GM20000 (cell line): Measurements from ENCODE around the gene NSMCE1.

ENCODE experiments used
- DNase-seq: peaks from one replicate; pipeline ENCODE4 v3.0.0; 2012; ENCODE audit warnings: low spot score
- TF ChIP-seq, protein P1 (sequence below): IDR thresholded peaks from 2 replicates; pipeline ENCODE4 v1.5.1; 2012; ENCODE audit warnings: mild to moderate bottlenecking, control low read depth; ENCODE audit errors: extremely low read depth, missing control alignments

Gene NSMCE1

DNA sequence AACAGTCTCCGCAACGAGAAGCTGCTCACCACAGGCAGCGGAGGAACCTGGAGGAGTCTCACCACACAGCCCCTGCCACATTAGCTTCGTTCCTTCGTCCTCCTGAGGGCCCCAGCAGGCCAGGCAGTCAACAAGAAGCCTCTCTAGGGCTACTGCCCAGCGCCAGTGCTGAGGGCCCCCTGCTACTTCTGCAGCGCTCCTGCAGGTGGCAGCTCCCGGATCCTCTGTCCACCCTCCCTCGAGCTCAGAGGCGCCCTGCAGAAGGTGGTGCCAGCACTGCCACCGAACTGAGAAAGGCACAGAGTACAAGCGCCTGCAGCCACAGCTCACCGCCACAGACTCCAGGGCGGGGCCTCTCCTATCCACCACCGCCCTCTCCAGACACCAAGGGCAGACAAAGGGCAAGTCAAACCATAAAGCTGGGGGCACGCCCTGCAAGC is 38.0 kb downstream of the NSMCE1 start:
- DNase-seq = no peak
- TF ChIP-seq, protein P1, sequence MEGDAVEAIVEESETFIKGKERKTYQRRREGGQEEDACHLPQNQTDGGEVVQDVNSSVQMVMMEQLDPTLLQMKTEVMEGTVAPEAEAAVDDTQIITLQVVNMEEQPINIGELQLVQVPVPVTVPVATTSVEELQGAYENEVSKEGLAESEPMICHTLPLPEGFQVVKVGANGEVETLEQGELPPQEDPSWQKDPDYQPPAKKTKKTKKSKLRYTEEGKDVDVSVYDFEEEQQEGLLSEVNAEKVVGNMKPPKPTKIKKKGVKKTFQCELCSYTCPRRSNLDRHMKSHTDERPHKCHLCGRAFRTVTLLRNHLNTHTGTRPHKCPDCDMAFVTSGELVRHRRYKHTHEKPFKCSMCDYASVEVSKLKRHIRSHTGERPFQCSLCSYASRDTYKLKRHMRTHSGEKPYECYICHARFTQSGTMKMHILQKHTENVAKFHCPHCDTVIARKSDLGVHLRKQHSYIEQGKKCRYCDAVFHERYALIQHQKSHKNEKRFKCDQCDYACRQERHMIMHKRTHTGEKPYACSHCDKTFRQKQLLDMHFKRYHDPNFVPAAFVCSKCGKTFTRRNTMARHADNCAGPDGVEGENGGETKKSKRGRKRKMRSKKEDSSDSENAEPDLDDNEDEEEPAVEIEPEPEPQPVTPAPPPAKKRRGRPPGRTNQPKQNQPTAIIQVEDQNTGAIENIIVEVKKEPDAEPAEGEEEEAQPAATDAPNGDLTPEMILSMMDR = no peak

DNA sequence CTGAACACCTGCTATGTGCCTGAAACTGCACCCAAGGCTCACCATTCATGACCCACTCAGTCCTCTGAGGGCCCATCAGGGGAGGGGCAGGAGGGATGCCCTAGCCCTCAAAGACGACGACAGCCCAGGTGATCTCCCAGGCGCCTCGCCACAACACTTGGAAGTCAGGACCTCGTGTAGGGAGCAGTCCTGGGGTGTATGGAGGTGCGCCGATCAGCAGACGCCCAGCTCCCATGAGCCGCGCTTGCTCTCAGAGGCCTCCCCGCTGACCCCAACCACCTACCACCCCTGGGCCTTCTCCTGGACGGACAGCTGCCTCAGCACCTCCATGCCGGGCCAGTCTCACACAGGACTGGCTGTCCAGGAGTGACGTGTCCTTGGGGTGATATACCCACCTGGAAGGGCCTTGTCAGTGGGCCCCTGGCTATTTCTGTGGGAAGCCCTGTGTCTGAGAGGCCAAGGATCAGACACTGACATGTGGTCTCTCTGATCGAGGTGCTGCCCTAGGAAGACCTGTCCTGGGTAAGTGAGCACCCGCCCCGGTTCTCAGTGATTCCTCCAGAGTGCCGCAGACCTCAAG is 38.6 kb downstream of the NSMCE1 start:
- no peak for DNase-seq
- TF ChIP-seq, protein P1 = no peak

DNA sequence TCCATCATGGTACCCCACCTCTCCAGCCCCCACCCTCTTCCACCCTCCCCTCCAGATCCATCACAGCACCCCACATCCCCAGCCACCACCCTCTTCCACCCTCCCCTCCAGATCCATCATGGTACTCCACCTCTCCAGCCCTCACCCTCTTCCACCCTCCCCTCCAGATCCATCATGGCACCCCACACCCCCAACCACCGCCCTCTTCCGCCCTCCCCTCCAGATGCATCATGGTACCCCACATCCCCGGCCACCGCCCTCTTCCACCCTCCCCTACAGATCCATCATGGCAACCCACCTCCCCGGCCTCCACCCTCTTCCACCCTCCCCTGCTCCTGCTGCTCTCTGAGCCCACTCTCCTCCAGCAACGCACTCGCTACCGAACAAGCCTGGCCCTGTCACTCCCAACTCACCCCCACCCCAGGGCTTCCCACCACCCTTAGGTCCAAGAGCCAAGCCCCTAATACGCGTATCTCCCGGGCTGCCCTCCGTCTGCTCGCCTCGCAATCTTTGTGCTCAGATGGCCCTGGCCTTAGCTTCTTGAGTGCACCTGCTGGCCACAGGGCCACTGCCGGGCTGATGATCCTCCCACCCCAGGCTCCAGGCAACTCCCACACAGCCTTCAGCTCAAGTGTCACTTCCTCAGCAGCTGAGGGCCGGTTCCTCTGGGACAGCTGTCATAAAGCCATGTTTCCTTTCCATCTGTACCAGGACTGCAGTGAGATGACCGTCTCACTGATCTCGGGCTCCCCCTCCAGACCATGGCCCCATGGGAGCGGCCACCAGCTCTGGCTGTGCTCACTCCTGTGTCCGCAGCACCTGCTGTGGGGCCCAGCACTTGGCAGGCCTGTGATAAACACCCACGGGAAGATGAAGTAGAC is 39.7 kb downstream of the NSMCE1 start:
- peak; percentile 47 for DNase-seq
- TF ChIP-seq, protein P1 = peak; percentile 20

DNA sequence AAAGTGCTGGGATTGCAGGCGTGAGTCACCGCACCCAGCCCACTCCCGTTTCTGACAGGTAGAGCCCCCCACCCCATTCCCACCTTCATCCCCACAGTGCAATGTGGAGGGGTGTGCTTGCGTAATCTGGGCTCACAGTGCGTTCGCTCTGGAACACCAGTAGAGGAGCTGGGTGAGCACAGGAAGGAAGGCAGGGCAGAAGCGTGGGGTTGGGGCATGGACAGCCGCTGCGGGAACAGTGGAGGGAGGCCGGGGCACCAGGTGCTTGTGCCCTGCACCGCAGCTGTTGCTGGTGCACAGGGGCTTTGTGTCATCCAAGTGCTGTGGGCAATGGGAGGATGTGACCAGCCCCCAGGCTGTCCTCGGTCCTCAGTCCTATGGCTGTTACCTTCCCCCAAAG is 40.5 kb downstream of the NSMCE1 start:
- DNase-seq = no peak
- TF ChIP-seq, protein P1 = no peak

- TF ChIP-seq, protein P1 = no peak
Measured at GRCh38 chr16:27226976-27227705, 41.4 kb downstream of the NSMCE1 start.

DNA sequence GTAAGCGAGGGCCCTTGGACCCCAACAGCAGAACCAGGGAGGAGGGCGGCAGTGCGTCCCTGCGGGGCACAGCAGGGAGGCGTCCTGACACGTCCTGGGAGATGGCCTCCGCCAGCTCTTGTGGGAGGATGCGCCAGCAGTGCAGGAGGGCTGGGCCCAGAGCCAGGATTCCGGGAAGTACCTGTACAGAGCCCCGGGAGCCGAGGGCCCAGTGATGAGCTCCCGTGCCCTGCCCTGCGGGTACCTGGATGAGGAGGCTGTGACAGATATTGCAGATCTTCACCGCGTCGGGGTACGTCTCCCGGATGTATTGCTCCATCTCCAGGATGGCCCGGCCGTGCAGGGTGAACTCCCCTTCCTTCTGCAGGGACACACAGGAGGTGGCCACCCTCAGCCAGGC is 42.1 kb downstream of the NSMCE1 start:
- no peak for DNase-seq
- TF ChIP-seq, protein P1 = no peak

More at GRCh38 chr16:27226976-27227705, 41.4 kb downstream of the NSMCE1 start:
- DNase-seq = no peak
